ENCODE measurements around the gene SORD.
A peak's percentile ranks its signal among the peaks of the same experiment; 100 is the strongest.

GRCh38 chr15:45118131-45118588 is 95.2 kb downstream of the SORD start:
- TF ChIP-seq CTCF (IDR thresholded peaks at IDR 0.05) (peak; percentile 87 to 100 (median 97)), POLR2A (IDR thresholded peaks at IDR 0.05) (no peak)
